GM12873 (cell line): ENCODE measurements around the gene ORM1.

ENCODE experiments used
- TF ChIP-seq, protein P1 (sequence below): IDR thresholded peaks from 2 replicates; pipeline ENCODE4 v1.5.1; 2012; ENCODE audit warnings: low read depth, mild to moderate bottlenecking, moderate library complexity, low read length, control low read depth; ENCODE audit not compliant: insufficient read depth; ENCODE audit errors: missing control alignments

Gene ORM1

DNA sequence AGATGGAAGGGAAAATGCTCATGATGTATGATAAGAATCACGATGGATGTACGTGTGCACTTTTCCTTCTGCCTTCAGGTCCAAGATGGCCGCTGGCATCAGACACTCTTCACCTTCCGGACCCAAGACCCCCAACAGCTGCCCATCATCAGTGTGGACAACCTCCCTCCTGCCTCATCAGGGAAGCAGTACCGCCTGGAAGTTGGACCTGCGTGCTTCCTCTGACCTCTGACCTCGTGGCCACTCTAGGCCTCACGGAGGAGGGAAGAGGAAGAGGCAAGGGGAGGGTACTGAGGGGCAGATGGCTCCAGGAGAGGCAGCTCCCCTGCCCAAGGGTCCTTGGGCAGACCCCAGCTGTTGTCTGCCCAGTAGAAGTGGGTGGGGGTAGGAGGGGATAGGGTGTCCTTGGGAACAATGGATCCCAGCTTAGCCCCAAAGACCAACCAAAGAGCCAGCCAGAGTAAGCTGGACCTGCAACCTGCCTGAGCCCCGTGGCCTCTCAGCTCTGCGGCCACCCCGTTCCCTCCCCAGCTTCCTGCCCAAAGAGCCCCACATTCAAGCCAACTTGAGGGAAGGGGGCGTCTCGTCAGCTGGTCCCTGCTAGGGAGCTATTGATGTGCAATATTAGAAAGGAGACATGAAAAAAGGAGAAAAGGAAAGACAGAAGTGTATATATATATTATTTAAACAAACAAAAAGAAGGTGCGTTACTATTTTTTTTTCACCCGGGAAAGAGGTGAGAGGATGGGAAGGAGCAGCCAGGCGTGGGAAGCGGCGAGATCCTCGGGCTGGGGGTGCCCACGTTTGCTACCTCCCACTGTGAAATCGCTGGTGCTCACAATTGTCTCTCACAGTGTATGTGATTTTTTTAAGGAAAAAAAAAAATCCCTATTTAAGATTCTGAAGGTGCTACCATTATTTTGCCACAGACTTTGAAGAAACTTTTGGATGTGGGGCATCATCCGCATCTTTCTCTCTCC lies 12.1 kb upstream of the ORM1 start:
- TF ChIP-seq, protein P1, sequence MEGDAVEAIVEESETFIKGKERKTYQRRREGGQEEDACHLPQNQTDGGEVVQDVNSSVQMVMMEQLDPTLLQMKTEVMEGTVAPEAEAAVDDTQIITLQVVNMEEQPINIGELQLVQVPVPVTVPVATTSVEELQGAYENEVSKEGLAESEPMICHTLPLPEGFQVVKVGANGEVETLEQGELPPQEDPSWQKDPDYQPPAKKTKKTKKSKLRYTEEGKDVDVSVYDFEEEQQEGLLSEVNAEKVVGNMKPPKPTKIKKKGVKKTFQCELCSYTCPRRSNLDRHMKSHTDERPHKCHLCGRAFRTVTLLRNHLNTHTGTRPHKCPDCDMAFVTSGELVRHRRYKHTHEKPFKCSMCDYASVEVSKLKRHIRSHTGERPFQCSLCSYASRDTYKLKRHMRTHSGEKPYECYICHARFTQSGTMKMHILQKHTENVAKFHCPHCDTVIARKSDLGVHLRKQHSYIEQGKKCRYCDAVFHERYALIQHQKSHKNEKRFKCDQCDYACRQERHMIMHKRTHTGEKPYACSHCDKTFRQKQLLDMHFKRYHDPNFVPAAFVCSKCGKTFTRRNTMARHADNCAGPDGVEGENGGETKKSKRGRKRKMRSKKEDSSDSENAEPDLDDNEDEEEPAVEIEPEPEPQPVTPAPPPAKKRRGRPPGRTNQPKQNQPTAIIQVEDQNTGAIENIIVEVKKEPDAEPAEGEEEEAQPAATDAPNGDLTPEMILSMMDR = no peak

DNA sequence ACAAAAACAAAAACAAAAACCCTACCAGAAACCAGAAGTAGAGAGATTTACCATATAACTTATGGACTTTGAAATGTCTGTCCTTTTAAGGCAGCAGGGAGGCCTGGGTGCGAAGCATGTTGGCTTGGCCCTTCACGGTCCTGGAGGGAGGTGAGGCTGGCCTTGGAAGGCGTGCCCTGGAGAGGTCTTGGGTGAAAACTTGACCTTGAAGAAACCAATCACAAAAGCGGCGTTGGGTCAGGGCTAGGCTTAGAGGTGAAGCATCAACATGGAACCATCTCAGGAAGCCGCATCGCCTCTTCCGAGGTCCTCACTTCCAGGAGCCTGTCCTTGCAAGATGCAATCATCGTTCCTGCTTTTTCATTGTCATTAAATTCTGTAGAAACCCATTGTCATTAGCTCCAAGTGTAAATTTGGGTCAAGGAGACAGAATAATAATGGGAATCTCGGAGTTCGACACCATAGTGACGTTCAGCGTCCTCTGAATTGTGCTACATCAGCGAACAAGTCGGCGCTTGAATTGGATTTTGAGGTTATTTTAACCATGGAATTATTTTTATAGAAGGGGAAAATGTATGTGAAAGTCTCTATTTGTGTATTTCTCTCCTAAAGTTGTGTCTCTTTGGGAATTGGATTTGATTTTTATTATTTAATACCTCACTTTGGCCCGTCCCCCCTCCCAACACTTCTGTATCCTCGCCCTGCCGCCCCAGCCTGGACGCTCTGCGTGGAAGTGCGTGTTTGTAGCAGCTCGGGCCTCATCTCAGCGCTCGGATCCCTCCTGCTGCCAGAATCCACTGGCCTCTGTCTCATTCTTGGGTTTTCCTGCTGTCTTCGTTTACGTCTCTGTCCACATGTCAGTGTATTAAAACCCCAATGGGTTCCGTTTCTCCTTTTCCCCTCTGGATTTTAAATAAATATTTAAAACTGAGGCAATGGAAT lies 11.1 kb upstream of the ORM1 start:
- TF ChIP-seq, protein P1 = no peak

DNA sequence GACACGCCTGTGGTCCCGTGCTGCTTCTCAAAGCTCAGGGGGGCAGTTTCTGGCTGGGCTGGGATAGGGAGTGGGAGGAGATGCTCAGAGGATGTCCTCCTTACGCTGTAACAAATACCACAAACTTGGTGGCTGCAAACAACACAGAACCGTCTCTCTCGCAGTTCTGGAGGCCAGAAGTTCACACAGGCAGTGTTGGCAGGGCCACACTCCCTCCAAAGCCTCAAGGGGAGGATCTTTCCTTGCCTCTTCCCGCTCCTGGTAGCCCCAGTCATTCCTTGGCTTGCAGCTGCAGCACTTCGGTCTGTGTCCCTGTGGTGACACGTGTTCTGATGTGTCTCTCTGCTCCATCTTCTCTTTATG lies 10.4 kb upstream of the ORM1 start:
- TF ChIP-seq, protein P1 = no peak

DNA sequence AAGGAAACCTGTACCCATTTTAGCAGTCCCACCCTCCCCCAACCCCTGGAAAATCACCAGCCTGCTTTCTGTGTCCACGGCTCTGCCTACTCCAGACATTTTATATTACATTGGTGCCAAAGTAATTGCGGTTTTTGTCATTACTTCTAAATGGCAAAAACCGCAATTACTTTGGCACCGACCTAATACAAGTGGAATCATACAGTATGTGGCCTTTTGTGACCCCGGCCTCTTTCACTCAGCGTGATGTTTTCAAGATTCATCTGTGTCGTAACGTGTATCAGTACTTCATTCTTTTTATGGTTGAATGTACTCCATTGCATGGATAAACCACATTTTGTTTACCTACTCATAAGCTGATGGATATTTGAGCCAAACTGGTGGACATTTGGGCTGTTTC lies 9.7 kb upstream of the ORM1 start:
- TF ChIP-seq, protein P1 = no peak

DNA sequence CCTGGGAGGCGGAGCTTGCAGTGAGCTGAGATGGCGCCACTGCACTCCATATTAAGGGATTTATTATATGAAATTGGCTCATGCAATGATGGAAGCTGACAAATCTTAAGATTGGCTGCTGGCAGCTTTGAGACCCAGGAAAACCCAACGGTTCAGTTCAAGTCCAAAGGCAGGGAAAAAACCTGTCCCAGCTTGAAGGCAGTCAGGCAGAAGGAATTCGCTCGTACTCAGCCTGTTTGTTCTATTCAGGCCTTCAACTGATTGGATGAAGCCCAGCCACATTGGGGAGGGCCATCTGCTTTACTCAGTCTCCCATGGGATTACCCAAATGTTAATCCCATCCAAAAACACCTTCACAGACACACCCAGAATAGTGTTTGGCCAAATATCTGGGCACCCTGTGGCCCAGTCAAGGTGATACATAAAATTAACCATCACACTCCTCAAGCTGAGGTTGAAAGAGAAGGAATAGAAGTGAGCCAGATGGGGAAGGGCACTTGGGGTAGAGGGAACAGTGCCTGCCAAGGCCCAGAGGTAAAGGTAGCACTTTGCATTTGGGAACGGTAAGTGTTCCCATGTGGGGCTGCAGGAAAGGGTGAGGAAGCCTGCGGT lies 8.5 kb upstream of the ORM1 start:
- TF ChIP-seq, protein P1 = no peak

DNA sequence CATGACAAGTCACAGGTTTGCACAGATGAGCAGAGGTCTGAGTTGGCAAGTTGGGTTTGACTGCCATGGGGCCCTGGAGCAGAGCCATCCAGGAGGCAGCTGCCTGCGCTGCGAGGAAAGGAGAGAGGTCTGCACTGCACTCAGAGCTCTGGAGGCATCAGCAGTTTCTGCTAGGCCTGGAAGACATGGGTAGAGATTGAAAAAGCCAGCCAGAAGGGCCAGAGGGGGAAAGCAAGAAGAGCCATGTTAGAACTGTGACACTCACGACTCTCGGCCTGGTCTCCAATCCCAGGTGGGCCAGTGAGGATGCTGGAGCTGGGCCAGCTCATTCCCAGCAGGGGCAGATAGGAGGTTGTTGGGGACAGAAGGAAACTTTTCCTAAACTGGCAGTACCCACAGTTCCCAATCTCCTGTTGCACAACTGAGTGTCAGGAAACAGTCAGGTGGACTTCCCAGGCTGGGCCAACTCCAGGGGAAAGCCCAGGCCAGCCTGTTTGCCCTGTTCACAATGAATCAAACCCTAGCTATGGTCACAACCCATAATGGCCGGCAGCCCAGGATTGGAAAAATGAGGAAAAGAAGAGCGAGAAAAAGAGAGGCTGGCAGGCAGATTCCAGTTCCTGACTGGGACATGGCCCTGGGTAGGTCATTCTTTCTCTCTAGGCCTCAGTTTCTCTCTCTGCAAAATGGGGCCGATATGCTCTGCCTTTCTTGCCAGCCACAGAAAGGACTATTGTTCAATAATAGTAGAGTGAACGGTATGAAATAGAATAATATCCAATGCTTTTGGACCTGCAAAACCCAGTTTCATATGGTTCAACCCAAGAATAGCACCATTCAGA lies 7.8 kb upstream of the ORM1 start:
- TF ChIP-seq, protein P1 = no peak
